Testis (tissue), 3 donors: ENCODE results near the gene BPTF. TPM values are rescaled to one million over a fixed set of nuclear protein-coding genes. Genes with fewer than 3 reads are reported as not detected.
"Not testable (repeated sequence)": the region's sequence is repeated elsewhere in the genome, so short reads cannot be mapped to it uniquely, and the experiment has no call there.

Experiments
- DNase-seq: peaks from one replicate; pipeline ENCODE4 v3.0.0-alpha.2; 2019
- H3K27ac ChIP-seq, 2 donors: fragments of 200-600 bp; sonication (generic); one replicate each; pipeline ENCODE4 v1.5.1; 2019
- H3K27me3 ChIP-seq: fragments of 200-600 bp; sonication (generic); one replicate; pipeline ENCODE4 v1.5.1; 2019
- H3K36me3 ChIP-seq: fragments of 200-600 bp; sonication (generic); one replicate; pipeline ENCODE4 v1.5.1; 2017; ENCODE audit warnings: low read depth; ENCODE audit errors: missing control alignments
- H3K4me1 ChIP-seq: fragments of 200-600 bp; sonication (generic); one replicate; pipeline ENCODE4 v1.5.1; 2019
- H3K4me3 ChIP-seq, 2 donors: fragments of 200-600 bp; sonication (generic); one replicate each; pipeline ENCODE4 v1.5.1; 2017 to 2019
- H3K9me3 ChIP-seq: fragments of 200-600 bp; sonication (generic); one replicate; pipeline ENCODE4 v1.5.1; 2017
- CTCF ChIP-seq, 3 experiments: fragments of 450-650 bp in 2 of 3; fragments of 200-600 bp in 1 of 3; sonication (generic) in 1 of 3; IDR thresholded peaks; one replicate each; pipeline ENCODE4 v1.5.1; 2016 to 2019; ENCODE audit warnings: antibody characterized with exemption in 3 of 3, mild to moderate bottlenecking in 2 of 3, moderate library complexity in 1 of 3
- POLR2A ChIP-seq: fragments of 450-650 bp; IDR thresholded peaks from one replicate; pipeline ENCODE4 v1.6.1; 2017; ENCODE audit warnings: antibody characterized with exemption, mild to moderate bottlenecking, moderate library complexity
- WGBS, 2 donors: methylation state at CpG; one replicate each; pipeline ENCODE4 v1.1.5; 2018; 5-methylcytosine and 5-hydroxymethylcytosine counted together
- intact Hi-C: fragments of 100-400 bp; cut with DNase I; formaldehyde crosslinking; loops from one replicate; pipeline ENCODE4 v1.15.1; 2023; ENCODE audit warnings: low total_unique reads
- polyA plus RNA-seq: library from polyadenylated mRNA; stranded (reverse); fragments of 350-450 nt; fragmentation: Illumina TruSeq; extraction: RNeasy Lipid Tissue Mini Kit (QIAGEN cat#74804); gene quantifications from one replicate; pipeline ENCODE4 v1.2.3, GENCODE V29; 2014; ENCODE audit warnings: low read depth, low replicate concordance; ENCODE audit not compliant: insufficient read depth
- total RNA-seq, 2 donors: library from RNA; depleted of rRNA; stranded (reverse); fragments of >200 nt; gene quantifications; one replicate each; pipeline ENCODE4 v1.2.3, GENCODE V29; 2016

Gene BPTF
- total and polyA plus RNA-seq, 3 donors from 2014 or later = 37.3 to 208 (median 198) TPM

GRCh38 chr17:67841992-67842391 lies 16.7 kb downstream of the BPTF start:
- no peak for TF ChIP-seq POLR2A
- TF ChIP-seq CTCF (IDR thresholded peaks at IDR 0.05) = no peak
- no peaks in the 10 kb centered on the region for H3K9me3 ChIP-seq
- 88 to 90% methylated on average over 2 of the region's 2 CpGs for WGBS, 2 donors
- no peak overlapping the region for H3K4me3 ChIP-seq
- no peak for DNase-seq
- intact Hi-C loops = no loop called here
- H3K27me3 ChIP-seq = no peaks in the 10 kb centered on the region
- H3K4me1 ChIP-seq = no peaks in the 10 kb centered on the region
- no peak overlapping the region for H3K27ac ChIP-seq
- no peaks in the 10 kb centered on the region for H3K36me3 ChIP-seq

- Histone ChIP-seq H3K27ac (no peak overlapping the region), H3K36me3 (no peaks in the 10 kb centered on the region), H3K9me3 (no peaks in the 10 kb centered on the region), H3K4me1 (no peaks in the 10 kb centered on the region), H3K27me3 (no peaks in the 10 kb centered on the region), H3K4me3 (no peak overlapping the region)
- intact Hi-C loops = no loop called here
- DNase-seq = no peak
- no peak for TF ChIP-seq POLR2A
These were observed 17.3 kb downstream of the BPTF start for GRCh38 chr17:67842648-67843047.

- Histone ChIP-seq H3K27me3 (no peaks in the 10 kb centered on the region), H3K27ac (no peak overlapping the region), H3K36me3 (no peaks in the 10 kb centered on the region), H3K9me3 (no peaks in the 10 kb centered on the region), H3K4me3 (no peak overlapping the region), H3K4me1 (no peaks in the 10 kb centered on the region)
- TF ChIP-seq POLR2A = no peak
- TF ChIP-seq CTCF (IDR thresholded peaks at IDR 0.05) = no peak
- DNase-seq = no peak
- intact Hi-C loops = no loop called here
- 88 to 90% methylated on average over 5 of the region's 5 CpGs for WGBS, 2 donors
These were observed 20.1 kb downstream of the BPTF start for GRCh38 chr17:67845374-67845773.

- 85 to 89% methylated on average over 5 of the region's 5 CpGs for WGBS, 2 donors
- H3K4me1 ChIP-seq, H3K9me3 ChIP-seq, H3K27me3 ChIP-seq, H3K4me3 ChIP-seq, H3K36me3 ChIP-seq, intact Hi-C loops, H3K27ac ChIP-seq, DNase-seq: not testable (repeated sequence)
These were observed 22.9 kb downstream of the BPTF start for GRCh38 chr17:67848189-67848588.

GRCh38 chr17:67848846-67849245 lies 23.5 kb downstream of the BPTF start:
- H3K4me3 ChIP-seq, intact Hi-C loops, H3K27ac ChIP-seq, DNase-seq, H3K36me3 ChIP-seq, H3K9me3 ChIP-seq, H3K4me1 ChIP-seq, H3K27me3 ChIP-seq: not testable (repeated sequence)
- 88 to 90% methylated on average over 3 of the region's 3 CpGs for WGBS, 2 donors

GRCh38 chr17:67850991-67851631 lies 25.8 kb downstream of the BPTF start:
- intact Hi-C loops = no loop called here
- H3K36me3 ChIP-seq = no peaks in the 10 kb centered on the region
- TF ChIP-seq POLR2A (no peak), CTCF (IDR thresholded peaks at IDR 0.05) (no peak)
- H3K9me3 ChIP-seq = no peaks in the 10 kb centered on the region
- no peak overlapping the region for H3K27ac ChIP-seq
- no peak overlapping the region for H3K4me3 ChIP-seq
- DNase-seq = no peak
- peaks cover 6% of the 10 kb centered on the region for H3K4me1 ChIP-seq
- WGBS, 2 donors = 76 to 79% methylated on average over 8 of the region's 8 CpGs
- H3K27me3 ChIP-seq = no peaks in the 10 kb centered on the region
